NCI-H345 treated with DMSO at 0.1 percent for 48 hours (cell line): ENCODE results near the gene KCNC3.

Experiments
- DNase-seq: peaks from one replicate; lab custom pipeline; 2025; ENCODE audit not compliant: unreplicated experiment; lab: John Stamatoyannopoulos, UW

Gene KCNC3

DNA sequence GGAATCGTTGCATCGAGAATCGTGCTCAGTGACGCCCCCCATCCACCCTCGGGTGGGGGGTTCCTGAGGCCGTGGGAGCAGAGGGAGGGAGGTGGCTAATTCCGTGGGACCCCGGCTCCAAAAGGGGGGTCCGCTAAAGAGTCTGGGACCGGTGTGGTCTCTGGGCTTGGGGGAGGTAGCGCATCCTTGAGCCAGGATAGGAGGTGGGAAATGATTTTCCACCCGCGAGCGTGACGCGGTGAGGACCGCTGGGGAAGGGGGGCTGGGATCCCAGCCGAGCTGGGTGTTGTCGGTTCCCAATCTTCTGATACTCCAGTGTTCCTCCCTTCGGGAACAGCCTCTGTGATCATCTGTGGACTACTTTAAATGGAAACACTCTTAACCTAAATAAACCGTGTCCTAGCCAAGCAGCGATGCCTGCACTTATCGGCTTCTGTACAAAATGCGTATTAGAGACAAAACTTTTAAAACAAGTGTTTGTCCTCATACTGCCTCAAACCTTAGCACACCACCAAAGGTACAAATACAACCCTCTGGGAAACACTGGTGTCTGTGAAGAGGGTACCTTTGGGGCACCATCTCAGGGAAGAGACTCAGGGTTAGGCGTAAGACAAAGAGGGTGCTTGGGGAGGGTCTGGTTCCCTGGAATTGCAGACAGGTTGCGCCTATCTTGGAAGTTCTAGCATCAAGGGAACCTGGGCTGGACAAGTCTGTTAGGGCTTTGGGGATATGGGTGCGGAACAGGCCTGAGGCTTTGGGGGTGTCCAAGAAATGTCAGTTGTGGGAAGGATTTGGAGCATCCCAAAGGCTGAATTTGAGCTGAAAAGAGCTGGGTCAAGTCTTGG is 16.0 kb downstream of the KCNC3 start:
- DNase-seq, result peak; percentile 24

- DNase-seq, result peak; percentile 42
Measured at GRCh38 chr19:50311723-50312635, 17.2 kb downstream of the KCNC3 start.

DNA sequence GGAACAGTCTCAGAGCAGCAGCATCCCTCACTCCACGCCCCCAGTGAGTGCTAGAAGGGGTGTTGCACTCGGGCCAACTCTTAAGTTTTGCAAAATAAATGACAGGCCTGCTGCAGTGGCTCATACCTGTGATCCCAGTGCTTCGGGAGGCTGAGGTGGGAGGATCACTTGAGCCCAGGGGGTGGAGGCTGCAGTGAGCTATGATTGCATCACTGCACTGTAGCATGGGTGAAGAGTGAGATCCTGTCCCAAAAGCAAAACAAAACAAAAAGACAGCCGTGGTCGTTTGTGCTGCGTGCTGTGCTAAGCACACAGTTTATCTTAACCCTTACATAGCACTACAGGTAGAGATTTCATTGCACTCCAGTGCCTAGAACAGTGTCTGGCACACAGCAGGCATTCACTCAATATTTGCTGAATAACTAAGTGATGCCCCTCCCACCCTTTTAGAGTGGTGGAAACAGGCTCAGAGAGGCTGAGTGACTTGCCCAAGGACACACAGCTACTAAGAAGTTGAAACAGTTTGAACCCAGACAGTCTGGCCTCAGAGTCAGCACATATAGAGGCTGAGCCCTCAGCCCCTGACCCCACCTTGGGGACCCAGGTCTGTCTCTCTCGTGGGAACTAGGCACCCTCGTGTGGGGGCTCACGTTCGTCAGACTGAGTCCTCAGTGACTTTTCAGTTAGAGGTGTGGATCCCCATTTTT is 18.3 kb downstream of the KCNC3 start:
- DNase-seq, result no peak

GRCh38 chr19:50309396-50310125 is 19.6 kb downstream of the KCNC3 start:
- DNase-seq, result no peak

GRCh38 chr19:50308991-50309390 is 20.2 kb downstream of the KCNC3 start:
- DNase-seq, result no peak

DNA sequence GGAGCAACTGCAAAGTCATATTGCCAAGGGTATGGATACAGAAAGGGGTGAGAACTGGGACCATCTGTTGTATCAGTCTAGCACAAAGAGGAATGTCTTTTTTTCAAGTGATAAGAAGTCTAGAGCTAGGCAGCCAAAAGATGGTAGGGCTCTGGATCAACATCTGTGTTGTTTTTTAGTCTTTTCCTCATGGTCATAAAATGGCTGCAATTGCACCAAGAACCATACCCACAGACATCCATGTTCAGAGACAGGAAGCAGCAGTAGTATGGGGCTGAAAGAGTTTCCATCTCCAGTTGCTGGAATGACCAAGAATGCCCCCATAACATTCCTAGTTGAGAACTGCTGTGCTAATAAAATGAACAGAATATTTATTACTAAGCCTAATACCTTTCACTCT is 25.6 kb downstream of the KCNC3 start:
- DNase-seq, result no peak

GRCh38 chr19:50301607-50301971 is 27.6 kb downstream of the KCNC3 start:
- no peak for DNase-seq

- DNase-seq, result no peak
Measured at GRCh38 chr19:50300814-50301606, 28.2 kb downstream of the KCNC3 start.

DNA sequence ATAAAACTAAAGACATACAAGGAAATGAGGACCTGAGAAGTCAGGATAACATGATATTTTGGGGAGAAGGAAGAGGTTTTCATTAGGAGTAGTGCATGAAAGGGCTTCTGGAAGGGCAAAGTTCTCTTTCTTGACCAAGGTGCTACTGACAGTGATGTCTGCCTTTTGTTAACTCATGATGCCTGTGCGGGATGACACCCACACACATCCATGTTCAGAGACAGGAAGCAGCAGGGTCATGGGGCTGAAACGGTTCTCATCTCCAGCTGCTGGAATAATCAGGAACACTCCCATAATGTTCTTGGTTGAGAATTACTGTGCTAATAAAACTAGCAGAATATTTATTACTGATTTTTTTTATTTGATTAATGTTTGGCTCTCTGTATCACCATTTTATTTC is 29.1 kb downstream of the KCNC3 start:
- no peak for DNase-seq

GRCh38 chr19:50293263-50294004 is 35.7 kb downstream of the KCNC3 start:
- DNase-seq, result no peak

DNA sequence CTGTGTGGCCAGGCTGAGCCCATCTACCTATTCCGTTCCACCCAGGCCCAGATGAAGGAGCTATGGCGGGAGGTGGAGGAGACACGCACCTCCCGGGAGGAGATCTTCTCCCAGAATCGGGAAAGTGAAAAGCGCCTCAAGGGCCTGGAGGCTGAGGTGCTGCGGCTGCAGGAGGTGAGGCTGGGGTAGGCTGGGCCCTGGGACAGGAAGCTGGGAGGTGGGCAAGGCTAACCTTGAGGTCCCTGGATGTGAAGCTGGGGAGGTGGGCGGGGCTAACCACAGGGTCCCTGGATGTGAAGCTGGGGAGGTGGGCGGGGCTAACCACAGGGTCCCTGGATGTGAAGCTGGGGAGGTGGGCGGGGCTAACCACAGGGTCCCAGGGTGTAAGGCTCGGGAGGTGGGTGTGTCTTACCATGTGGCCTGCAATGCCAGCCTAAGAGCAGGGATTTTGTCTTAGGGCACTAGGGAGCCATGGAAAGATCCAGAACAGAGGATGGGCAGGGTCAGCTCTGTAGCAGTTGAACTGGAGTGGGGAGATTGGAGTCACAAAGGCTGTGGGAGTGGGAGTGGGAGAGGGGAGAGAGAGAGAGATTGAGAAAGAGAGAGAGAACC is 36.9 kb downstream of the KCNC3 start:
- no peak for DNase-seq

DNA sequence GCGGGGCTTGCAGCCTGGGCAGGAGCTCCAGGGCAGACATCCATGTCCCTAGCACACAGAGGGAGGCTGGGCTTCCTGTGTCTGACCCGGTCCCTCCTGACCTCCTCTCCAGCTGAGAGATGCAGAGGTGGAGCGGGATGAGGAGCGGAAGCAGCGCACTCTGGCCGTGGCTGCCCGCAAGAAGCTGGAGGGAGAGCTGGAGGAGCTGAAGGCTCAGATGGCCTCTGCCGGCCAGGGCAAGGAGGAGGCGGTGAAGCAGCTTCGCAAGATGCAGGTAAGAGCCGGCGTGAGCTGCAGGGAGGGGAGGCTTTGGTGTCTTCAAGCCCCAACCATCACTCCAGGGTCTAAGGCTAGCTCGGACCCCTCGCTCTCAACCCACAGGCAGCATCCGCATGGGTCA is 38.4 kb downstream of the KCNC3 start:
- no peak for DNase-seq

DNA sequence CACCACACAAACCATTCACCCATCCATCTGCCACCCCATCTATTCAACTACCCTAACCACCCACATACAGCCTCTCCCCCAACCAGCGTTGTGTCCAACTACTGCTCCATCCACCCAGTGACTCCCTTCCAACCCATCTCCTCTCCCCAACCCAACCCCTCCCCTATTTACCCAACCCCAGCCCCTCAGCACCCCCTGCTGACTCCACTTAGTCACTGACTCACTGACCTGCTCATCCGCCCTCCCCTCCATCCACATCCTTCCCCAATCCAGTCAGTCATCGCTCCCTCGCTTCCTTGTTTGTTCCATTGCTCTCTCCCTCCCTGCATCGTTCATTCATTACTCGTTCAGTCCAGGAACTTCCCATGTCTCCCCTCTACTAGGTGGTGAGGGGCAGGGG is 39.2 kb downstream of the KCNC3 start:
- no peak for DNase-seq

- DNase-seq, result no peak
Measured at GRCh38 chr19:50288954-50289353, 40.2 kb downstream of the KCNC3 start.

DNA sequence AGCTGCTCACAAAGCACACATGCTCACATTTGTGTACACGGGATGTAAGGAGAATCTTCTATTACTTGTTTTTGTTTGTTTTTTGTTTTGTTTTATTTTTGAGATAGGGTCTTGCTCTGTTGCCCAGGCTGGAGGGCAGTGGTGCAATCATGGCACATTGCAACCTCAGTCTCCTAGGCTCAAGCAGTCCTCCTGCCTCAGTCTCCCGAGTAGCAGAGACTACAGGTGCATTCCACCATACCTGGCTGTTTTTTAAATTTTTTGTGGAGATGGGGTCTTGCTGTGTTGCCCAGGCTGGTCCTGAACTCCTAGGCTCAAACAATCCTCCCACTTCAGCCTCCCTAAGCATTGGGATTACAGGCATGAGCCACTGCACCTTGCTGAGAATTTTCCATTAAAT is 41.8 kb downstream of the KCNC3 start:
- no peak for DNase-seq

DNA sequence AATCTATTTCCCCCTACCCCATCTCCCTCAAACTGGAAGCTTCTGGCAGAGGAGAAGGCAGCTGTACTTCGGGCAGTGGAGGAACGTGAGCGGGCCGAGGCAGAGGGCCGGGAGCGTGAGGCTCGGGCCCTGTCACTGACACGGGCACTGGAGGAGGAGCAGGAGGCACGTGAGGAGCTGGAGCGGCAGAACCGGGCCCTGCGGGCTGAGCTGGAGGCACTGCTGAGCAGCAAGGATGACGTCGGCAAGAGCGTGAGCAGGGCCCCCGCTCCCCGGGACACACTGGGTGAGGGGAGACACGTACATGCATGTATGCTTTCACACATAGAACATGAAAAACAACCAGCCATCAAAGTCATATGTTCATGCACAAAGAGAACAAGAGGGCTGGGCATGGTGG is 42.7 kb downstream of the KCNC3 start:
- DNase-seq, result no peak

DNA sequence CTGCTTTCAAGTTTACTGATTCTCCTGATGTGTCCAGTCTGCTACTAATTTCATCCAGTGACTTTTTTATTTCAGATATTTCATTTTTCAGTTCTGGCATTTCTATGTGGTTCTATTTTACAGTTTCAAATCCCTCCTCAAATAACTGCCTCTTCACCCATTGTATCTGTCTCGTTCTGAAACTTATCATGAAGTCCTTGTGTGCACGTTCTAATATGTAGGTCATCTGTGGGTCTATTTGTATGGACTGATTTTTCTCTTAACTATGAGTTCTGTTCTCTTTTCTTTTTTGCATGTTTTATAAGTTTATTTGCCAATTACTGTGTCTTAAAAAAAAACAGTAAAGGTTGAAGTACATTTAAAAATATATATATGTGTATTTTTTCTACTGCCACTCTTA is 43.3 kb downstream of the KCNC3 start:
- DNase-seq, result no peak

- DNase-seq, result no peak
Measured at GRCh38 chr19:50281491-50281890, 47.7 kb downstream of the KCNC3 start.

- no peak for DNase-seq
Measured at GRCh38 chr19:50280983-50281382, 48.2 kb downstream of the KCNC3 start.
